Brain microvascular endothelial cell (primary cell): ENCODE results near the gene AP5S1.
"Not testable (repeated sequence)": the region's sequence is repeated elsewhere in the genome, so short reads cannot be mapped to it uniquely, and the experiment has no call there.

ENCODE experiments used
- DNase-seq: peaks from one replicate; pipeline ENCODE4 v3.0.0-alpha.2; 2020
- H3K27ac ChIP-seq: fragments of 250-450 bp; sonication (Bioruptor Pico); 2 replicates; pipeline ENCODE4 v1.5.1; 2020; ENCODE audit warnings: mild to moderate bottlenecking, moderate library complexity
- H3K27me3 ChIP-seq: fragments of 250-450 bp; sonication (Bioruptor Pico); replicated peaks from 2 replicates; pipeline ENCODE4 v1.5.1; 2020; ENCODE audit warnings: mild to moderate bottlenecking
- H3K36me3 ChIP-seq: fragments of 250-450 bp; sonication (Bioruptor Pico); replicated peaks from 2 replicates; pipeline ENCODE4 v1.5.1; 2020; ENCODE audit warnings: mild to moderate bottlenecking
- H3K4me3 ChIP-seq: 2 replicates; pipeline ENCODE4 v1.5.1; 2011; ENCODE audit warnings: low read depth, mild to moderate bottlenecking, control low read depth, low read length, moderate library complexity
- CTCF ChIP-seq: IDR thresholded peaks from 2 replicates; pipeline ENCODE4 v1.5.1; 2011; ENCODE audit warnings: low read depth, mild to moderate bottlenecking, moderate library complexity, low read length, control low read depth, inconsistent platforms; ENCODE audit errors: missing control alignments
- in situ Hi-C: cut with HindIII; loops from 2 replicates; pipeline ENCODE4 v1.10.0; 2017; ENCODE audit warnings: low sequenced_read_pairs, low pct_ligation_motif_present

AP5S1 gene

GRCh38 chr20:3787324-3788014 is 32.9 kb upstream of the AP5S1 start:
- no peak for TF ChIP-seq CTCF
- Histone ChIP-seq H3K27me3 (no peaks in the 10 kb centered on the region), H3K36me3 (no peaks in the 10 kb centered on the region), H3K4me3 (no peak overlapping the region), H3K27ac (no peak overlapping the region)
- DNase-seq, result no peak
- in situ Hi-C loops, result no loop called here

DNA sequence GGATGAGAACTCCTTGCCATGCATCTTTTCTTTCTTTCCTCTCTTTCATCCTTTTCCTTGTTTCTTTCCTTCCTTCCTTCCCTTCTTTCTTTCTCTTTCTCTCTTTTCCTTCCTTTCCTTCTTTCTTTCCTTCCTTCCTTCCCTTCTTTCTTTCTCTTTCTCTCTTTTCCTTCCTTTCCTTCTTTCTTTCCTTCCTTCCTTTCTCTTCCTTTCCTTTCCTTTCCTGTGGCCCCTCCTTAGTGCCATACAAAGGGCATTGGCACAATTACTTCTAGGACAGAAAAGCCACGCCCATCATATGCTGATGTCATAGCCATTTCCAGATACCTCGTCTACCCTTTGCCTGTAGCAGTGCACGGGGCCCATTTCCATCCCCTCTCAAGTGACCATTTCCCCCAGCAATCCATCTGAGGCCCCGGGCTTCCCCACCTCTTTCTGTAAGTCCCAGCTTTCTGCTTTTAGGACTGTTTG is 31.6 kb upstream of the AP5S1 start:
- no peak for DNase-seq
- no peak overlapping the region for H3K27ac ChIP-seq
- H3K4me3 ChIP-seq, result no peak overlapping the region
- in situ Hi-C loops, result no loop called here
- no peak for TF ChIP-seq CTCF
- no peaks in the 10 kb centered on the region for H3K27me3 ChIP-seq
- H3K36me3 ChIP-seq, result no peaks in the 10 kb centered on the region

GRCh38 chr20:3789201-3789600 is 31.1 kb upstream of the AP5S1 start:
- H3K36me3 ChIP-seq, H3K4me3 ChIP-seq, in situ Hi-C loops, H3K27ac ChIP-seq, DNase-seq, H3K27me3 ChIP-seq: not testable (repeated sequence)

DNA sequence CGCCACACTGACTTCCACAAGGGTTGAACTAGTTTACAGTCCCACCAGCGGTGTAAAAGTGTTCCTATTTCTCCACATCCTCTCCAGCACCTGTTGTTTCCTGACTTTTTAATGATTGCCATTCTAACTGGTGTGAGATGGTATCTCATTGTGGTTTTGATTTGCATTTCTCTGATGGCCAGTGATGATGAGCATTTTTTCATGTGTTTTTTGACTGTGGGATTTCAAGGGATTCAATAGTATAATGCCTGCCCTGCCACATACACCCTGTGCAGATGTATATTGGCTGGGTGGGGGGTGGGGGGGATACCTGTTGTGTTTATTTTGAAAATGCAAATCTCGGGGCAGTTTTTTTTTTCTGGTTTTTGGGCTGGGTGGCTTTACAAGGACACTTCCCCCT is 26.2 kb upstream of the AP5S1 start:
- H3K27ac ChIP-seq, H3K36me3 ChIP-seq, DNase-seq, H3K4me3 ChIP-seq, in situ Hi-C loops, H3K27me3 ChIP-seq: not testable (repeated sequence)

DNA sequence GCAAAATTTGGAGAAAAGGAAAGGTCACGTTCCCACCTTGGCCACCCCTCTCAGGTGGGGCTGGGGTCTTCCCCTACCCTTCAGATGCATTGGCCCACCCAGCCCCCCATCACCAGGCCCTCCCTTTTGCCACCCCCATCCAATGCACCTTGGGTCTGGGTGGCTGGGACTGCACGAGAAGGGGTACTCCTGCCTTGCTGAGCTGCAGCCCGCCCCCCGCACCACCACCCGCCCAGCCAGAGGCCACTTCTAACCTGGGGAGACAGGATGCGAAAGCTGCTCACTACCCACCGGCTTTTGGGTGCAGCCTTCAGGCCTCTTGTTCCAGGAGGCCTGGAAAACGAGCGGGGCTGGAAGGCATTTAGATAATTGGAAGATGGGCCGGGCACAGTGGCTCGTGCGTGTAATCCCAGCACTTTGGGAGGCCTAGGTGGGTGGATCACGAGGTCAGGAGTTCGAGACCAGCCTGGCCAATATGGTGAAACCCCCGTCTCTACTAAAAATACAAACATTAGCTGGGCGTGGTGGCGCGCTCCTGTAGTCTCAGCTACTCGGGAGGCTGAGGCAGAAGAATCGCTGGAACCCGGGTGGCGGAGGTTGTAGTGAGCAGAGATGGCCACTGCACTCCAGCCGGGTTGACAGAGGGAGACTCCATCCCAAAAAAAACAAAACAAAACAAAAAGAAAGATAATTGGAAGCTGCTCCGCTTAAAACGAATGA is 25.5 kb upstream of the AP5S1 start:
- Histone ChIP-seq H3K27me3 (no peaks in the 10 kb centered on the region), H3K36me3 (no peaks in the 10 kb centered on the region), H3K27ac (no peak overlapping the region), H3K4me3 (peak overlapping the region; percentile 83)
- no peak for DNase-seq
- in situ Hi-C loops, result no loop called here
- TF ChIP-seq CTCF, result no peak

DNA sequence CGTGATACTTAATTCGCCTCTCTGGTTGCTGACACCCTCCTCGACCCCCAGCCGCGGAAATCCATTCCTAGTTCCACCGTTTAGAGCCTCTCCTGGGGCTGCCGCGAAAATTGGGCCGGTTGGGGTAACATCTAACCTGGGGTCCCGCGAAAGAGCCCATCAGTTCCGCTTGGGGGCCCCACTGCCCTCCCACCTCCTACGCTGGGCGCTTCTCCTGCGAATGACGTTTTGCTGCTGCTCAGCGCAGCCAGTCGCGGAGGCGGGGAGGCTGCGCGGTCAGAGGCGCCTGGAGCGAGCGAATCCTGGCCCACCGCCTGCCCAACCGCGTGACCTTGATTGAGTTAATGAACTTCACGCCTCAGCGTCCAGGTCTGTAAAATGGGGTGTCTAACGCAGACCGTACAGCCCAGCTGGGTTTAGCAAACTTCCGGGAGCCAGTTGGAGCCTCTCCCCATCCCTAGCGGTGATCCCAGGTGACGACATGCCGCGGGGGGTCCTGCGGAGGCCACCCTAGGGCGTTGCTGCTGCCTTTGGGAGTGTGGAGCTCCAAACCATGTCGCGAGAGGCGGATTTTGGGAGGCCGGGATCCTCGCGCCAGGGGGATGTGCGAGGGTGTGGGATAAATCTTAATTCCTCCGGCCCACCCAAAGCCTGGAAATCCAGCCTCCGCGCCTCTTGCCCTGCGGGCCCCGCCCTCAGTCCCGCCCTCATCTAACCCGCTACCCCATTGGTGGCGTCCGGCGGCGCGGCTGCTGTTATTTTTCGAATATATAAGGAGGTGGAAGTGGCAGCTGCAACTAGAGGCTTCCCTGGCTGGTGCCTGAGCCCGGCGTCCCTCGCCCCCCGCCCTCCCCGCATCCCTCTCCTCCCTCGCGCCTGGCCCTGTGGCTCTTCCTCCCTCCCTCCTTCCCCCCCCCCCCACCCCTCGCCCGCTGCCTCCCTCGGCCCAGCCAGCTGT is 24.6 kb upstream of the AP5S1 start, which contains the start of gene CDC25B:
Gene CDC25B (plus strand): TSS at position 800 of the 958 bp plus-strand sequence. CDS start 222 bp downstream, outside the sequence.
- TF ChIP-seq CTCF, result peak; percentile 70
- in situ Hi-C loops, result no loop called here
- H3K27ac ChIP-seq, result peak within 1 kb of the TSS; percentile 95
- DNase-seq, result peak; percentile 89
- peak within 1 kb of the TSS; percentile 83 for H3K4me3 ChIP-seq
- no peaks in the 10 kb centered on the region for H3K36me3 ChIP-seq
- no peaks in the 10 kb centered on the region for H3K27me3 ChIP-seq
